ENCODE results near the gene ST6GAL2.

DNA sequence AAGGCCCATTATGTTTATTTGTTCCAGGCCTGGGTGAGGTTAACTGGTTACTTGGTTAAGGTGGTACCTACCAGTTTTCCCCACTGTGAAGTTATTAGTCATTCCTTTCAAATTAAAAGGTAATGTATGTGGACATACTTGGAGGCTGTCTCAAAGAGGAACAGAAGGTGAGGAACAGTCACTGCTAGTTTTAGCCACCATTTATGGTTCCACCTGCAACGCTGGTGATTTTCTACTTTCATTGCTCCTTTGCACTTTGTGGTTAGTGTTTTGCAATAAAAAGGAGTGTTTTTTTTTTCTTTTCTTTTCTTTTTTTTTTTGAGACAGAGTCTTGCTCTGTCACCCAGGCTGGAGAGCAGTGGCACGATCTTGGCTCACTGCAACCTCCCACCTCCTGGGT is 6.1 kb upstream of the ST6GAL2 start:
- TF ChIP-seq CTCF (IDR thresholded peaks at IDR 0.05) (no peak), POLR2A (IDR thresholded peaks at IDR 0.05) (no peak)

All from tibial nerve (tissue), 3 donors.